Retinal pigment epithelial cell (primary cell): ENCODE measurements around the gene VASH2.

Experiments
- DNase-seq: peaks from one replicate; pipeline ENCODE4 v3.0.0-alpha.2; 2010; ENCODE audit warnings: low read depth
- H3K4me3 ChIP-seq: 2 replicates; pipeline ENCODE4 v1.5.1; 2011; ENCODE audit warnings: mild to moderate bottlenecking, low read length, control low read depth, moderate library complexity
- CTCF ChIP-seq: conservative IDR thresholded peaks from 2 replicates; pipeline ENCODE4 v1.5.1; 2011; ENCODE audit warnings: low read depth, low read length, control low read depth, inconsistent platforms

The VASH2 gene

GRCh38 chr1:212952641-212952976 is 2.3 kb downstream of the VASH2 start:
- no peak overlapping the region for H3K4me3 ChIP-seq
- DNase-seq = no peak
- TF ChIP-seq CTCF = no peak

GRCh38 chr1:212953321-212953720 is 3.0 kb downstream of the VASH2 start:
- no peak overlapping the region for H3K4me3 ChIP-seq
- no peak for DNase-seq
- no peak for TF ChIP-seq CTCF

GRCh38 chr1:212954514-212954913 is 4.2 kb downstream of the VASH2 start:
- TF ChIP-seq CTCF = no peak

GRCh38 chr1:212955098-212955497 is 4.8 kb downstream of the VASH2 start:
- H3K4me3 ChIP-seq = no peak overlapping the region
- DNase-seq = no peak
- TF ChIP-seq CTCF = no peak

More at GRCh38 chr1:212954514-212954913, 4.2 kb downstream of the VASH2 start:
- no peak for DNase-seq
- H3K4me3 ChIP-seq = no peak overlapping the region

GRCh38 chr1:212955961-212956620 is 5.8 kb downstream of the VASH2 start:
- no peak for TF ChIP-seq CTCF
- H3K4me3 ChIP-seq = no peak overlapping the region

GRCh38 chr1:212957546-212957945 is 7.2 kb downstream of the VASH2 start:
- no peak for TF ChIP-seq CTCF
- H3K4me3 ChIP-seq = no peak overlapping the region
- DNase-seq = no peak

More at GRCh38 chr1:212955961-212956620, 5.8 kb downstream of the VASH2 start:
- no peak for DNase-seq

- DNase-seq = no peak
- no peak overlapping the region for H3K4me3 ChIP-seq
- TF ChIP-seq CTCF = no peak
Observed at GRCh38 chr1:212958175-212958574, 7.8 kb downstream of the VASH2 start.
